T follicular helper cell (primary cell): ENCODE results near the gene ADCY3.

ENCODE experiments used
- DNase-seq: peaks from one replicate; pipeline ENCODE4 v3.0.0-alpha.2; 2020; ENCODE audit warnings: low read depth

The ADCY3 gene

DNA sequence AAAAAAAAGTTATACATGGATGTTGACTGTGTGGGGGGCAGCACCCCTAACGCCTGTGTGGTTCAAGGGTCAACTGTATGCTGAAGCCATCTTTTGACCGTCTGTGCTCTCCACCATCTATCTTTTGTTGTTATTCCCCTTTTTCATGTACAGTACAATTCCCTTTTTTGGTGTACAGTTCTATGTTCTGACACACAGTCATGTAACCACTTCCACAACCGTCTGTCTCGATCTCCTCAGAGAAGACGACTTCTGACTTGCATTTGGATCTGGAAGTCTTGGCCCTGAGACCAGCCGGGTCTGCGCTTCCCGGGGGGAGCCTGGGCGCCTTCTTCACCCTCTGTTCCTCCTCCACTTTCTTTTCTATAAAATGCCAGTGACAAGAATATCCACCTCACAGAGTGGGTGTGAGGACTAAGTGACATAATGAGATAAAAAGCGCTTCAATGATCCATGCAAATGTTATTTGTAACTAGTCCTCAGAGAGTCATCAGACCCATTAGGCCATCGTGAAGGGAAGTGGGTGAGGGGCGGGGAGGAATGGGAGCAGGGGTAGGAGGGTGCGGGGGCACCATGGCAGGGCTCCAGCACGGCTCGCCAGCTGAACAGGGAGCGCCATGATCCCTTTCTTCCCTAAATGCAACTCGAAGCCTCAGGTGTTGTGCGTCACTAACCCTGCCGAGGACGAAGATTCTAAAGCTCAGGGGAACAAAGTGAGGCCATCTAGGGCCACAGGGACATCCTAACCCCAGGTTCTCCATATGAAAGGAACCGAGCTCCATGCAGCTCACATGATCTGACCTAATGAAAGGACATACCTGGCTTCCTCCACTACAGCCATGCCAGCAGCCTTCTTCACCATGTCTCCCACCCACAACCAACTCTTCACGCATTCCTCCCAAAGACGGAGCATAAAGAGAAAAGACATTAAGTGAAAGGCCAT lies 16.6 kb downstream of the ADCY3 start:
- no peak for DNase-seq

DNA sequence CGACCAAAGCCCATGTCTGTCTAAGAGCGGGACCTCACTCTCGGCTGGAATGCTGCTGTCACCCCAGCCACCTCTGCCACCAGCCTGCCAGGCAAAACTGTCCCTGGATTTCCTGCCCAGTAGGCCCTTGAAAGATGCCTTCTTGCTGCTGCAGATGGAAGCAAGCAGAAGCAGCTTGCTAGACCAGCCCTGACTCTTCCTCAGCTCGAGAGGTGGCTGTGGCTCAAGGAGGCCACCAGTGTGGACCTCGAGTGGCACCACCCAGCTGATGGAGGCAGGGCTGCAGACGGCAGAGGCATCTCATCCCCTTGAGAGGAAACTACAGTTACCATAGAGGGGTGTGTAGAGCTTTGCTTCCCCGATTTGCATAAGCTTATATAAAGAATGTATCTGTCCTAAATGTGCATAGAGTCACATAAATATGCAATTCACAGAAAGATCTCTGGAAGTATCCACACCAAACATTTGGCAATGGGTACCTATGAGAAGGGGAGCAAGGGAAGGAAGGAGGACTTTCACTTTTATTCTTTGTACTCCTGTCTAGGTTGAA lies 20.6 kb downstream of the ADCY3 start:
- no peak for DNase-seq

DNA sequence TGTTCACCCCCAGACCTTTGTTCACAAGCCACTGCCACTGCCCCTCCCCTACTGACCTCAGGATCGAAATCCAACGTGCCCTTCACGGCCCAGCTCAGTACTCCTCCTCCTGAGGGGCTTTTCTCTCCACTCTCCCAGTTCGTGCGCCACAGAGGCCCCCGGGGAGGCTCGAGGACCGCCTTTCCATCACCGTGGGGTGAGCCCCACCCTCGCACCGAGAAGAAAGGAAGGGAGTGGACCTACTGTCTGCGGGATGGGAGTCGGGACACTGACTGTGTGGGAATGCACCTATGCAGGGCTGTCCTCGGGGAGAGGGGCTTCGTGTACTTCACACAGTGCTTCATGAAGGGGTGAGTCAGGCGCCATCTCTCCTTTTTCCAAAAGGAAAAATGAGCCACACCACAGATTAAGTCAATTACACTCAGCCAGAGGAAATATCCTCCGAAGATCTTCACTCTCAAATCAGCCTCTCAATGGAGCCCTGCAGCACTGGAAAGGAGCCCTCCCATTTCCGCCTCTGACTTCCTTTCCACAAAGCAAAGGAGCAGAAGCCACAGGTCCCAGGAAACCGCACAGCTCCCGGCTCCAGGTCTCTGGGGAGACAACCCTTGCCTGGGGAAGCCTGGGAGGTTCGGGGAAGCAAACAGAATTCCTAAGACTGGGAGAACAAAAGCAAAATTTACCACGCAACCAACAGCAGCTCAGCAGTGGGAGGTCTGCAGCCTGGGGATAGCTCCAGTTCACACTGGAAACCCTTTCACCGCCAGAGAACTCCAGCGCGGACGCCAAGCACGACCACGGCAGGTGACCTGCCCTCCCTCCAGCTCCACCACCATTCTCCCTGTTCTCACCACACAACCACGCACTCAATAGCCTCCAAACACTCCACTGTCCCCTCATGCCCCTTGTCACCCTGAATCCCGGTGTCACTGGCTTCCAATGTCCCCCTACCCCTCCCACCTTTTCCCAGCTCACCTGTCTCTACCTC lies 21.6 kb downstream of the ADCY3 start:
- no peak for DNase-seq

- DNase-seq, result no peak
Observed at GRCh38 chr2:24894750-24895149, 25.3 kb downstream of the ADCY3 start.

- no peak for DNase-seq
Observed at GRCh38 chr2:24893934-24894333, 26.1 kb downstream of the ADCY3 start.

DNA sequence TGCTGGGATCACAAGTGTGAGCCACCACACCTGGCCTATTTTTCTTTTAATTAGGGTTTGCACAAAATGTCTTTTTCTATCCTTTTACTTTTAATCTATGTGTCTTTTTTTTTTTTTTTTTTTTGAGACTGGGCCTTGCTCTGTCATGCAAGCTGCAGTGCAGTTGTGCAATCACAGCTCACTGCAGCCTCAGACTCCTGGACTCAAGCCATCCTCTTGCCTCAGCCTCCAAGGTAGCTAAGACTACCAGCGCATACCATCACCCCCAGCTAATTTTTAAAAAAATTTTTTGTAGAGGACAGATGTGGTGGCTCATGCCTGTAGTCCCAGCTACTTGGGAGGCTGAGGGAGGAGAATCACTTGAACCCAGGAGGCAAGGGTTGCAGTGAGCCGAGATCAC lies 27.1 kb downstream of the ADCY3 start:
- no peak for DNase-seq

GRCh38 chr2:24891201-24891600 lies 28.8 kb downstream of the ADCY3 start:
- no peak for DNase-seq

DNA sequence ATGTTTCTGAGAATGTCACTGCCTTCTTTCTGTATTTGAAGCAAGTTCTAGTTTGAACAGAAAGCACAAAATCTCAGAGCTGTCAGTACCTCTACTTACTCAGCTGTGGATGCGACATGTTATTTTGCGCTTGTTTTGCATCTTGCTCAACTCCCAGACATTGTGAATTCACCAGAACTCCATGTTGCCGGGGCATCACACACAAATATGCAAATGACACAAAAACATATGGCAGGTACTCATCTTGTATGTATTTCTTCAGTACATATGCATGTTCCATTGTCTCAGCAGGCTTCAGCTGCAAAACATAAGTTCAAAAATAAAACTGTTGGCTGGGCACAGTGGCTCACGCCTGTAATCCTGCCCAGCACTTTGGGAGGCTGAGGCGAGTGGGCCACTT lies 30.8 kb downstream of the ADCY3 start:
- DNase-seq, result no peak

GRCh38 chr2:24888177-24888576 lies 31.9 kb downstream of the ADCY3 start:
- no peak for DNase-seq

- no peak for DNase-seq
Observed at GRCh38 chr2:24887307-24887874, 32.6 kb downstream of the ADCY3 start.

DNA sequence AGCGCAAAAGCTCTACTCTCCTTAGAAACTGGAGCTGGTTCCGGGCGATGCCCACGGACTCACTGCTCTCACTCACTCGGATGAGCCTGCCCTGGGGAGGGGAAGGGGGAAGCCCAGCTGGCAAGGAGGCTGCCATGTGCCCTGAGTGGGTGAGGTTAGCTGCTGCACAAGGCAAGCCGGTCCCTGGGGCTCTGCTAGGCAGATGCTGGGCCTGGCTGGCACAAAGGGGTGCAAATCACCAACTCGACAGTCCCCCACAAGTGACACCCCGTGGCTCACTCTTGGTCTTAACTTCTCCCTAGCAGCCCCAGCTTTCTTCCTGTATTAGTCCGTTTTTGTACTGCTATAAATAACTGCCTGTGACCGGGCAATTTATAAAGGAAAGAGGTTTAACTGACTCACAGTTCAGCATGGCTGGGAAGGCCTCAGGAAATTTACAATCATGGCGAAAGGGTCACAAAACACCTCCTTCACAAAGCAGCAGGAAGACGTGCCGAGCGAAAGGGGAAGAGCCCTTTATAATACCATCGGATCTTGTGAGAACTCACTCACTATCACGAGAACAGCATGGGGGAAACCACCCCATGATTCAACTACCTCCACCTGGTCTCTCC lies 33.2 kb downstream of the ADCY3 start:
- no peak for DNase-seq

DNA sequence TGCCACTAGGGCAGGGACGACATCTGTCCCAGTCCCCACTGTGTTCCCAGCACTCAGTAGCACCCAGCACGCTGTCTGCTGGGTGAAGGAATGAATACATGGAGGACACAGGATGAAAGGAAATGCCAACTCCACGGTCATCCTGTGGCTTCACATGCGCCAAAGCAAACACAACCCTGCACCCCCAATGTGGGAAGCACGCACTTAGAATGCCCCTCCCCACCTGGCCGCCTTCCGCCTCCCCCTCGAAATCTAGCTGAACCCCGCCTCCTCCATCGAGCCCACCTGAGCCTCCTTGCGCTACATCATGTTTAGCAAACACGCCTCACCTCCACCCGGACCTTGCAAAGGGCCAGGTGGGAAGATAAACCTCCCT lies 33.9 kb downstream of the ADCY3 start:
- DNase-seq, result no peak

DNA sequence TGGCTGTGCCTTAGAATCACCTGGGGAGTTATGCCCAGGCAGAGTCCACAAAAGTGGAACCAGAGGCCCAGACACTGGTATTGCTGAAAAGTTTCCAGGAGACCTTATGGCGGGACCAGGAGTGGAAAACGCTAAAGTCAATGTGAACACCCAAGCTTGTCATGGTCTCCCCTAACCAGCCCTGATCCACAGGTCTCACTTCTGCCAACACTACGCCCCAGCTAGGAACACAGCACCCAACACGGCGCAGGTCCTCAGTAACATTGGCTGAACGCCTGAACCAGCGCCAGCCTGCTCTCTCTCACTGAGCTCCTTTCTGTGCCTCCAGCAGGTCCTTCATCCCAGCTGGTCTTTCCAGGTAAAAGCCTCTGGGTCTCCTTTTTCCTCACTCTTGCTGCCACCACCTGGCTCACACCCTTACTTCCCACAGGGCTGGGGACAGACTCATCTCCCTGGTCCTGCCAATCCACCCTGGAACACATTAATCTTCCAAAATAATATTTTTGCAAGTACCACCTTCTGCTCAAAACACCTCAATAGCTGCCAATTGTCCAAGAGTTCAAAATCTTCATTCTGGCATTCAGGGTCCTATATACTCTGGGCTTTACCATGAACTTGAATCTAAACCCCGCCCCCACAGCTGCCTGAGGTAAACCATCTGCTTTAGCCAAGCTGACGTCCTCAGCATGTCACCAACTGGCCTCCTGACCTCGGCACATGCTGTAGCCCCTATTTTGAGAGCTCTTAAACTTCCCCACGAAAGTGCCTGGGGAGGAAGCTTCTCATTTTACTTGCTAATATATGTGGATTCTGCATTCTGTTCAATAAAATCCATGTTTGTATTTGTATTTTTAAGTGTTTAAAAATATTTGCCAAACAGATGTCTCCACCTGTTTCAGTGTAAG lies 34.6 kb downstream of the ADCY3 start:
- no peak for DNase-seq

DNA sequence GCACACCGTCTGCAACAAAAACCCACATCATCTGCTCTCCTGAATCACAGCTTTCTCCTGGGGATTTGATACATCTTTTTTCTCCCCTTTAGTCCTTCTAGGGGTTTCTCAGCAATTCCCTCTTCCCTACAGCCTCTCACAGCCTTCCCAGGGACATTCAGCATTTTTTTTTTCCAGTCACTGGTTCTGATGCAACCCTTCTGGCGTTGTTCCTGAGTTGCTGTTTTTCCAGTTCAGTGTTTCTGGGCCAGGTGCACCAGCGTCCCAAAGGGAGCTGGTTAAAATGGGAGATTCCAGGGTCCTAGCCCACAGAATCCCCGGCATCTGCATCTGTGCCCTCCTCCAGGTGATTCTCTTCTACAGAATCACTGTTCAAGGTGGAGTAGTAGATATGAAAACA lies 36.1 kb downstream of the ADCY3 start:
- no peak for DNase-seq

- DNase-seq, result no peak
Observed at GRCh38 chr2:24881623-24882022, 38.4 kb downstream of the ADCY3 start.

GRCh38 chr2:24881158-24881557 lies 38.9 kb downstream of the ADCY3 start:
- DNase-seq, result no peak

GRCh38 chr2:24878341-24878740 lies 41.7 kb downstream of the ADCY3 start:
- no peak for DNase-seq

DNA sequence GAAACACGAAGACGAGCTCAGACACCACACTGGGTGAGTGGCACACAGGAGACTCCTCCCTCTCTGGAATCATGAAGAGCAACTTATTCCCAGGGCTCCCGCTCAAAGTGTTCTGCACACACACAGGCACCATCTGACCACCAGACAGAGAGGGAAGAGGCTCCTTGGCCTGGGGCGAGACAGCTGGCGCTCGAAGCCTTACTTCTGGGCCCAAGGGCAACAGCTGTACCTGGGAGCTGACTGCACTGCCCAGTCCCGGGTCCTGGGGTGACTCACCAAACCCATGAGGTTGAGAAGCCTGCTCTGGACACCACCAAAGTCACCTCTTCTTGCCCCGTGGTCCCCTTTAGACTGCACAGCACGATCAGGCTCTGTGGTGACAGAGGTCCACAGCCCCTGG lies 42.4 kb downstream of the ADCY3 start:
- no peak for DNase-seq

GRCh38 chr2:24877067-24877466 lies 43.0 kb downstream of the ADCY3 start:
- no peak for DNase-seq

DNA sequence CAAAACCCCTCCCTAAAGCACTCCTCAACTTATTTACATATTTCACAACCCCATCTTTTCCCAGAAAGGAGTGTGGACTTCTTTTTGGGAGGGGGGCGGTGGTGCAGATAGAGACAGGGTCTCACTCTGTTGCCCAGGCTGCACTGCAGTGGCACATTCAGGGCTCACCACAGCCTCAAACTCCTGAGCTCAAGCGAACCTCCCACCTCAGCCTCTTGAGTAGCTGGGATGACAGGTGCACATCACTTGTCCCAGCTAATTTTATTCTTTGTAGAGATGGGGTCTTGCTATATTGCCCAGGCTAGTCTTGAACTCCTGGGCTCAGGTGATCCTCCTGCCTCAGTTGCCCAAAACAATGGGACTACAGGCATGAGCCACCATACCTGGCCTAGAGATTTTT lies 44.1 kb downstream of the ADCY3 start:
- DNase-seq, result no peak

DNA sequence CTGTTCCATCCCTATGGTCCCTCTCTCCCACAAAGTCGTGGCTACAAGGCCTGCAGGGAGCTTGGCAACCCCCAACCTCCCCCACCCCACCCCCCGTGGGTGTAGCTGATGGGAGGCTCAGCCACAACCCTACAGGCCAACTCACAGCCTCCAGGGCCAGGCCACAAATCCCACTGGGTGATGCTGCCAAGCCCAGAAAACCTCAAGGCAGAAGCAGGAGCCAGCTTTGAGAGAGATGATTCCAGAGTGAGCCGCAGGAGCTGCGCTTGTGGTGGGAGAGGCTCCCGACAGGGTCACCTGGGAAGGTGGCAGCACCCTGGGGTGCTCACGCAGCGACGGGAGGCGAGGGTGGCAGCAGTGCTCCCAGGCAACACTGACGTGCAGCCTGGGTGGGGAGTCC lies 44.8 kb downstream of the ADCY3 start:
- no peak for DNase-seq
